Stromal cell of bone marrow (primary cell): Measurements from ENCODE around the gene CTSD.

Experiments used
- DNase-seq: peaks from one replicate; pipeline ENCODE4 v3.0.0-alpha.2; 2012; ENCODE audit warnings: low read depth

CTSD gene

GRCh38 chr11:1744891-1745700 is 18.6 kb downstream of the CTSD start:
- DNase-seq, result no peak

GRCh38 chr11:1744137-1744886 is 19.4 kb downstream of the CTSD start:
- DNase-seq, result no peak

GRCh38 chr11:1743585-1744136 is 20.1 kb downstream of the CTSD start:
- DNase-seq, result no peak

GRCh38 chr11:1742869-1743584 is 20.7 kb downstream of the CTSD start:
- DNase-seq, result no peak

GRCh38 chr11:1742371-1742770 is 21.4 kb downstream of the CTSD start:
- no peak for DNase-seq

- no peak for DNase-seq
Measured at GRCh38 chr11:1741741-1742140, 22.0 kb downstream of the CTSD start.

GRCh38 chr11:1740786-1741530 is 22.8 kb downstream of the CTSD start:
- DNase-seq, result no peak

- DNase-seq, result no peak
Measured at GRCh38 chr11:1739576-1739975, 24.2 kb downstream of the CTSD start.

- no peak for DNase-seq
Measured at GRCh38 chr11:1738380-1738779, 25.3 kb downstream of the CTSD start.

- no peak for DNase-seq
Measured at GRCh38 chr11:1737080-1737757, 26.5 kb downstream of the CTSD start.

- no peak for DNase-seq
Measured at GRCh38 chr11:1736447-1736992, 27.2 kb downstream of the CTSD start.

GRCh38 chr11:1735271-1735670 is 28.5 kb downstream of the CTSD start:
- no peak for DNase-seq

GRCh38 chr11:1734641-1735081 is 29.1 kb downstream of the CTSD start:
- no peak for DNase-seq

- no peak for DNase-seq
Measured at GRCh38 chr11:1733716-1734640, 29.7 kb downstream of the CTSD start.

GRCh38 chr11:1733009-1733715 is 30.6 kb downstream of the CTSD start:
- no peak for DNase-seq

GRCh38 chr11:1732418-1733008 is 31.2 kb downstream of the CTSD start:
- no peak for DNase-seq

- no peak for DNase-seq
Measured at GRCh38 chr11:1731451-1732059, 32.2 kb downstream of the CTSD start.

GRCh38 chr11:1730059-1730629 is 33.6 kb downstream of the CTSD start:
- DNase-seq, result no peak
